ENCODE results near the gene NEK7.
"Not testable (repeated sequence)": the region's sequence is repeated elsewhere in the genome, so short reads cannot be mapped to it uniquely, and the experiment has no call there.

NEK7 gene

DNA sequence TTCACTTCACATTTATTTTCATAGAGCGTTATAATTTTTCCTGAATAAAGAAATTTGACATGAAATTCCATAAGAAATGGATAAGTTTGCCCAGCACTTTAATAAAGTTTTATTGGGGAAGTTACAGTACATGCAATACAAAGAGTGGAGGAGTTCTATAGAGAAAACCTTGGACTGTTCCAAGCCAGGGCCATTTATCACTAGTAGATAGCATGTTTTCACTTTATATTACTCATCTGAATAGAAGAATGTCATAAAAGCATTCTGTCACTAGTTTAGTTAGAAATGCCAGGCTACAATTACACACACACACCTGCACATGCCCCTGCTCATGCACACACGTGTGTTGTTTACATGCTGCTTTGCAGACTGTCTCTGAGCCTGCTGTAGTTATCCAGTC lies 123.3 kb downstream of the NEK7 start:
- in situ Hi-C loops (cut with HindIII; ENCODE audit: low sequenced_read_pairs) = no loop called here

DNA sequence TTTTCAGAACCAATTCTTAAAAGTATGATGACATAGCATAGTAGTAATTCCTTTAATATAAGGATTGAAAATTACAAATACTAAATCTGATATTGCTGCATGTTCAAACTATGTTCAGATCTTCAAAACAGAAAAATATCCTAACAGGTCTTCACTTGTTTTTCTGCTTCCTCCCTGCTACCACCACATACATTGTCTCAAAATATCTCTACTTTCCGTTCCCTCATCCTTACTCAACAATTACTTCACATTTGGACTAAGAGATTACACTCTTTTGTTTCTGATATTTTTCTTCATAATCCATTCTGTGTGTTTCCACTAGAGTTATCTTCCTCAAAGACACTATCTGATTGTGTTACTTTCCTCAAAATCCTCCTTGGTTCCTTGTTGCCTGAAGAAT lies 125.1 kb downstream of the NEK7 start:
- in situ Hi-C loops (cut with HindIII; ENCODE audit: low sequenced_read_pairs) = no loop called here

DNA sequence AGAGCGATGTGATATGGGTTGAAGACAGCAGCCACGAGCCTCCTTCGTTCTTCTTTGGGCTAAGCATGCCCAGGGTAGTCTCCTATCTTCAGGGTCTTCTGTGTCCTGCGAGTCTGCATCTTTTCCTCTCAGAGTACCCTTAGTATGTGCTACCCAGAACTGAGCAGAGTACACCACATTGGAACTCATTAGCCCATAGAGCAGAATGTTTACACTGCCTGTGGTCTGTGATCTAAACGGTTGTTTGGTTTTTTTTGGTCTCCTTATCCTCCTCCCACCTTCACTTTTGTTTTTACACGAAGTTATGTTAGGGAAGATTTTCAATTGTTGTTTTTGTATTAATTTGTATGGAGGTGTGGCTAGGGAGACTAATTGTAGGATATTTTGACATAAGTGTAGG lies 126.4 kb downstream of the NEK7 start:
- in situ Hi-C loops (cut with HindIII; ENCODE audit: low sequenced_read_pairs) = no loop called here

DNA sequence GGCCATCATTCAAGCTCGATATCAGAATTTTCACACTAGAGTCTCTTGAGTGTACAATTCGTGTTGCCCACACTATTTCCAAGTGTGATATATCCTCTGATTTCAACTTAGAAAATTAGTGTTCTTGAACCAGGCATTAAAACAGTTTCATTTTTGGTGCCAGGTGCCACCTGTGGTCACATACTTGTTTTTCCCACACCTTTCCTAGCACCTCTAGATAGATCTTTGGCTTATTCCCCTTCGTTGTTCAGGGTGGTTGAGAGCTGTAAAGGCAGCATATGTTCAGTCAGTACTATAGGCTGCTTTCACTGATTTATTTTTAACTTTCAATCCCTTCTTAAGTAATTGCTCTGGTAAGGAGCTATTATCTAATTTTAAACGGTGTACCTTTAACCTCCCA lies 131.1 kb downstream of the NEK7 start:
- in situ Hi-C loops (cut with HindIII; ENCODE audit: low sequenced_read_pairs) = no loop called here

DNA sequence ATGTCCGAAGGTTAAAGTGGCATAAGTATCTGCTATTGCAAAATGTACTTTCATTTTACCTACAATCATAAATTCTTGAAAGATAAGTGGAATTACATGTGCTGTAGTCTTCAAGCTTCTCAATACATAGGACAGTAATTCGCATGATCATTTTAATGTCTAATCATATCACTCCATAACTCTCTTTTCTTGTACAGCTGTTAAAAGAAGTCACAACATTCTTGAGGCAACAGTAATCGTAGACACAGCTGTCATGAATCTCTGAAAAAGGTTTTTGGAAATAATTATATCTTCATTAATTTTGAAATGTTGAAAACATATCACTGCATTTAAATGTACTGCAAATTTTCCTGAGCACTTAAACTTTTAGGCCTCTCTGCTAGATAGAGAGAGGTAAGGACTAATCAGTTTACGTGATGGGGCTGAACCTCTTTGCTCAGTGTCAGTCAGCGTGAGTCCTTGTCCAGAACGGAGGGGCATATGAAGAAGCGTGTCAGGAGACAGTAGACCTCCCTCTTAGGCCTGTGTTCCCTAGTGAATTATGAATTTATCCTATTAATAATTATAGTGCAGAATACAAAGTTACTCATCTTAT lies 133.4 kb downstream of the NEK7 start:
- in situ Hi-C loops (cut with HindIII; ENCODE audit: low sequenced_read_pairs) = no loop called here

DNA sequence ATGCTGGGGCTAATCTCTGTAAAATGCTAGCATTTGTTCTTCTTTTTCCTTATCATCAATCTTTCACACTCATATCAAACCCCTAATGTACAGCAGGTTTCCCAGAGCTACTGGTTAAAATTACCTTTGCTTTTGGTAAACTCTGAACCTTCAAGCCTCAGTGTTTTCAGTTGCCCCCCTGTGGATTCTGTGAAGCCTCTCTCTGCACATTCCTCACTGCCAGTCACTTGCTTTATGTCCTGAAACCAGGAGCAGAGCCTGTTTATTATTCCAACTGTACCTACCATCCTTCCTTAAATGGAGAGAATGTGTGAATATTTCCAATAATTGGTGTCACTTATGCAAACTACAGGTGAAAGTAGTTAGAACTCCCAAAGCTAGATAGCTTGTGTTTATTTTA lies 134.2 kb downstream of the NEK7 start:
- in situ Hi-C loops (cut with HindIII; ENCODE audit: low sequenced_read_pairs) = no loop called here

DNA sequence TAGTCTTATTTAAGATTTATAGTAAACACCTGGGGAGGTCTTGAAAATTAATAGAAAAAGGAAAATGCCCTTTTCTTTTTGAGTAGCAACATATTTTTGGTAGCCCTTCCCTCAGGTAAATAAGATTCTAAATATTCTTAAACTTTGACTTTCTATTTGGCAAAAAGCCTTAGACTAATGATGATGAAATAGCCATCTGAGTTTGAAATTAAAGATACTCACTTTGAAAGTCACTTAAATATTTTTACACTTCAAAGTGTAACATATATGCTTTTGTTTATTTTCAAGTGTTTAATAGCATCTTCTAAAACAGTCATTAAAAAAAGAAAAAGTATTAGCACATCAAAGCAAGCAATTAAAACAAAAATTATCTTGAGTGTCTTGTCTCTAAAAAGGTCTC lies 135.1 kb downstream of the NEK7 start:
- in situ Hi-C loops (cut with HindIII; ENCODE audit: low sequenced_read_pairs) = no loop called here

DNA sequence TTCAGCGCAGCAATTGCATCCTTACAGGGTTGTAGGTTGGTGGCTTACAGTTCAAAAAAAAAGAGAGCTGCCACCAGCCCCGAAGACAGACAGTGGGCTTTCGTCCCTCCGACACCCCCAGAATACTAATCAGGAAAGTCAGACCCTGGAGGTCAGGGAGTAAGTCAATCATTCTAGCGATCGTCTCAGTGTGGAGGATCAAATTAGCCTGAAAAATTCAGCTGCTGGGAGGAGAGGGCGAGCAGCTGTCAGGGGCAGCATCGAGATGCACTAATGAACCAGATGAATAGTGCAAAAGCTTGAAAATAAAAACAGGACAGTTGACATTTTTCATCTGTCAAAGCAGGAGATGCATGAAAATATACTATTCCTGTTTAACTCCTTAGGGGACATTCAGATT lies 138.4 kb downstream of the NEK7 start:
- in situ Hi-C loops (cut with HindIII; ENCODE audit: low sequenced_read_pairs) = no loop called here

DNA sequence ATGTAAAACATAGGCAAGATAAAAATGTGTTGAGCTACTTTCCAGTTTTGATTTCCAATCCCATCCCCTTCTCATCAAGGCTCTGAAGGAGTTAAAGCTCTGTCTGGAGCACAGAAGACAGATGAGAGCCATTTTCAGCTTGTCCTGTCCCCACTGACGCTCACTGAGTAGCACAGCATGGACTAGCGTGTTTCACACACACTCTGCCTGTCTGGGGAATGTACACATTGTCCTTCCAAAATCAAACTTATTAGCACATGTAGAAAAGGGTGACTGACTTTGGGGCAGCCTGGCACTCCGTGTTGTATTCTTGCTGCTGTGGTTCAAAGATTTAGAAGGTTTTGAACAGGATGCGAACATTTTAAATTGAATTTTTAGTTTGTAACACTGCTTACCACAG lies 139.2 kb downstream of the NEK7 start:
- in situ Hi-C loops (cut with HindIII; ENCODE audit: low sequenced_read_pairs) = no loop called here

DNA sequence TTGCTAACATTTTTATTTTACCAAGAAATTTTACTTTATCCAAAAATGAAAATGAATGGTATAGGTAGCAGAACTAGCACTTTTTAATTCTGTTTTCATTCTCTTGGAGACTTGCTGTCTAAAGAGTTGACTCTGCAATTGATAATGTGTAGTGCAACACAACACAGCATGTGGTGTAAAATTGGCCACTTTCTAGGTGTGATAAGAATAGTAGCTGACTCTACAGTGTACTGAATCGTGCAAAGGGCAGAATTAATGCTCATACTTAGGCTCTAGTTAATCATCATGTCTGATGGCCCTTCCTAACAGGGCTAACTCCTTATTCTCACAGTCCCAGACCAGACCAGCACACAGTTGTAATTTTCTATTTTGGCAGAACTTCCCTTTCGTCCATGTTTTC lies 140.5 kb downstream of the NEK7 start:
- in situ Hi-C loops (cut with HindIII; ENCODE audit: low sequenced_read_pairs) = no loop called here

DNA sequence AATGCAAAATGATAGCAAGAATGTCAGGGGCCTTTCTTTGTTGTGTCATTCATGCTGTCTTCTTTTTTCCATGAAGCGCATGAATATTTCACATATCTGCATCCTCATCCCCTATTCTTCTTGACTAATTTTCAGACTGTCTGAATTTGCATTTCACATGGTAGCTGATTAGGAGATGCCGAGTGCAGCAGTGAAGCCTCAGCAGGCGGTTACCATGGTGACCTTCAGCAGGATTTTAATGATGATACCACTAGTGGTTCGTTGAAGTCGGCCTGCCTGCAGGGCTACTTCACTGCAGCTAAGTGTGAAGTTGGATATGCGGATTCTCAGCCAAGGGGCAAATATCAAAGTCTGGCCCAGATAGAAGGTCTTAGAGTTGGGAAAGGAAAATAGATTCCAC lies 141.8 kb downstream of the NEK7 start:
- in situ Hi-C loops (cut with HindIII; ENCODE audit: low sequenced_read_pairs) = no loop called here

DNA sequence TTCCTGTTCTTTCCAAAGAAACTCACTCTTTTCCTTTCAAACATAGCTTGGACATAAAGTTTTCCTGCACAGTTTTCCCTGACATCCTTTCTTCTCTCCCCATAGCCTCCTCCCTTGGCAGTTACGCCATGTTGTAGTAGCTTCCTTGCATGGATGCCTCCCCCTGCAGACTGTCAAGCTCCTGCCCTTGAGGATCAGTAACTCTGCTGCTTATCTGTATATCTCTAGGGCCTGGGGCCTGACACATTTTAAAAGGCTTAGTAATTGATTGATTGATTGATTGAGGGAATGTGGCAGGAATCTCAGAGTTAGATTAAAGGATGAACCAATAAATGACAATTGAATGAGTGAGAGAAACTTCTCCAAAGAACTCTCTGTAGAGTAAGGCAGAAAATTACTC lies 143.7 kb downstream of the NEK7 start:
- in situ Hi-C loops (cut with HindIII; ENCODE audit: low sequenced_read_pairs) = no loop called here

DNA sequence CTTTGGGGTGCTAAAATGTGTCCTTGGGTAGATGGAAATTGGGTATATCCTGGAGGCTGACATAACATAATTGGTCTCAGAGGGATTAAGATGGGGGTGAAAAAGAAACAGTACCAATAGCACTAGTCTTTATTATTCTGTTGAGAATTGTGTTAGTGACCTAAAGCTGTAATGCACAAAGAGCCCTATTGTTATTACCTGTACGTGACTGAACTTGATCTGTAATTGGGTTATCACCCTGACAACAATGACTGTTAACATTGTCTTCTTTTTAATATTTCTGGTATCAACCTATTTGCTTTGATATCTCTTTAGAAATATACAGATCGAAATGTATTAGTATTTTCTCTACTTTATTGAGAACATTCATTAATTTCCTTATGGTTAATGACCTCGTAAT lies 147.6 kb downstream of the NEK7 start:
- in situ Hi-C loops (cut with HindIII; ENCODE audit: low sequenced_read_pairs) = no loop called here

DNA sequence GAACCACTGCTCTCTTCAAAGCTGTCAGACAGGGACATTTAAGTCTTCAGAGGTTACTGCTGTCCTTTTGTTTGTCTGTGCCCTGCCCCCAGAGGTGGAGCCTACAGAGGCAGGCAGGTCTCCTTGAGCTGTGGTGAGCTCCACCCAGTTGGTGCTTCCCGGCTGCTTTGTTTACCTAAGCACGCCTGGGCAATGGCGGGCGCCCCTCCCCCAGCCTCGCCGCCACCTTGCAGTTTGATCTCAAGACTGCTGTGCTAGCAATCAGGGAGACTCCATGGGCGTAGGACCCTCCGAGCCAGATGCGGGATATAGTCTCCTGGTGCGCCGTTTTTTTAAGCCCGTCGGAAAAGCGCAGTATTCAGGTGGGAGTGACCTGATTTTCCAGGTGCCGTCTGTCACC lies 158.0 kb downstream of the NEK7 start:
- in situ Hi-C loops (cut with HindIII; ENCODE audit: low sequenced_read_pairs) = not testable (repeated sequence)

DNA sequence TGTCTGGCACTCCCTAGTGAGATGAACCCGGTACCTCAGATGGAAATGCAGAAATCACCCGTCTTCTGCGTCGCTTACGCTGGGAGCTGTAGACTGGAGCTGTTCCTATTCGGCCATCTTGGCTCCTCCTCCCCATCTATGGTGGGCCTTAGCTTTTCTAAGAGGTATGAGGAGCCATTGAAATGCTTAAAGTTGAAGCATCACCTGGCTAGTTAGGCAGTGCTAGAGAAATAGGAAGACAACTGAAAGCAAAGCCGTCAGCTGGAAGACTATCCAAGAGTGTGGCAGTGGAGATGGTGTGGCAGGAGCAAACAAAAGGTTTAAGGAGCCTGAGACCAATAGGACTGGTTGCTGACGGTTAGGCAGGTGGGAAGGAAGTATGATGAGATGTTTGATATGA lies 158.5 kb downstream of the NEK7 start:
- in situ Hi-C loops (cut with HindIII; ENCODE audit: low sequenced_read_pairs) = not testable (repeated sequence)

DNA sequence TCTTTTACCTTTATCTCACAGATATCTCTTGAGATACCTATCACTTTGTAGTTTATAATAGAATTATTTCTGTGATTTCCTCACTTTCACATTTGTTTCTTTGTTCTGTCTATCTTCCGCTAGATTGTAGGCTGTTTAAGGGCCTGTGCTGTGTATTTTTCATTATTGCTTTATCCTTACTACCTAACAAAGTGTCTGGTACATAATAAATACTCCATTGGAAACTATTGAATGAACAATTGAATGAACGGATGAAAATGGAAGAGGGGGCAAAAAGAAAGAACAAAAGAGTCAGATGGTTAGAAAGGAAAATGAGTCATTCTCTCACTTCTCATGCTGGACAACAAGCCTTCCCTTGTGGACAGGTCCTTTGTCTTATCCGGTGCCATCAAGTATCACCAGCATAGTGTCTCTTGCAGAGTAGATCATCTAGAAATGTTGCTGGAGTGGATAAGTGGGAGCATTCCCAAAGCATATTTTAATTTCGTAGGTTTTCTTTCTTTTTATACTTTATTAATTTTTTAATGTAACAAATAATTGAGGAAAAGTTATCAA lies 159.8 kb downstream of the NEK7 start:
- in situ Hi-C loops (cut with HindIII; ENCODE audit: low sequenced_read_pairs) = no loop called here

DNA sequence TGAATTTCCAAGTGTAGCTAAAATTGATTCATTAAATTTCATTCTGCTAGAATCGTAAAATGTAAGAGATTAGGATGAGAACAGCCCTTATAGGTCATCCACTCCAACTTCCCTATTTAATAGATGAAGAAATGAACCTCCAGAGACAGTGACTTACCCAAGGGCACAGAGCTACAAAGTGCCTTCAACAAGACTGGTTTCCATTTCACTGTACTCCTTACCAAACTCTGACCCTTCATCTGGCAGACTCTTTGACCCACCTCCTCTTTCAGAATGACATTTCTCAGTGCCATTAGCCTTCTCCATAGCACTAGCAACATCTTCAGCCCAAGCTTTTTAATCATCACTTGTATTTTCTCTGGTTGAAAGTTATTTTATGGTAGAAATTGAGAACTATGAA lies 161.3 kb downstream of the NEK7 start:
- in situ Hi-C loops (cut with HindIII; ENCODE audit: low sequenced_read_pairs) = no loop called here

DNA sequence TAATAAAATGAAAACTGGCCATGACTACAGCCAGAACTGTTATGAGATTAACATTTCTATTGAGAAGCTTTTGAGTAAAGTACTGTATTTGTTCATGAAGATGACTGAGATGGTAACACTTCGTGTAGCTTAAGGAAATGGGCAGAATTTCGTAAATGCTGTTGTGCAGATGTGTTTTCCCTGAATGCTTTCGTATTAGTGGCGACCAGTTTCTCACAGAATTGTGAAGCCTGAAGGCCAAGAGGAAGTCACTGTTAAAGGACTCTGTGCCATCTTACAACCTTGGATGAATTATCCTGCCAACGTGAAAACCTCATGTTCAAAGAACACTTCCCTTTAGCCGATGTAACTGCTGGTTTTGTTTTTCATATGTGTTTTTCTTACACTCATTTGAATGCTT lies 164.0 kb downstream of the NEK7 start:
- in situ Hi-C loops (cut with HindIII; ENCODE audit: low sequenced_read_pairs) = no loop called here

DNA sequence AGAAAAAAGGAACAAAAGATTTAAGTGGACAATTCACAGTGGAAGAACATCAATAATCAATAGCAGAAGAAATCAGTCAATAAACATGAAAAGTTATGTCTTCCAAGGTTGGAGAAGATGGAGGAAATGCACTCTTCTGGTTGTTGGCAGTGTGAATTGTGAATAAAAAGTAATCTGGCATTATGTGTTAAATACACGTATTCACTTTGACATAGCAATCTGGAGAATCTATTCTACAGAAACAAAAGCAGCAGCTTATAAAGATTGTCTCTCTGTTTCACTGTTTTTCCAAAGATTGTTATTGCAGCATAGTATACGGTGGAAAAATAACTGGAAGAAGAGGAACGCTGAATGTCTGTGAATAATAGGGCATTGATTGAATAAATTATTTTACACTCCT lies 169.4 kb downstream of the NEK7 start:
- in situ Hi-C loops (cut with HindIII; ENCODE audit: low sequenced_read_pairs) = no loop called here

DNA sequence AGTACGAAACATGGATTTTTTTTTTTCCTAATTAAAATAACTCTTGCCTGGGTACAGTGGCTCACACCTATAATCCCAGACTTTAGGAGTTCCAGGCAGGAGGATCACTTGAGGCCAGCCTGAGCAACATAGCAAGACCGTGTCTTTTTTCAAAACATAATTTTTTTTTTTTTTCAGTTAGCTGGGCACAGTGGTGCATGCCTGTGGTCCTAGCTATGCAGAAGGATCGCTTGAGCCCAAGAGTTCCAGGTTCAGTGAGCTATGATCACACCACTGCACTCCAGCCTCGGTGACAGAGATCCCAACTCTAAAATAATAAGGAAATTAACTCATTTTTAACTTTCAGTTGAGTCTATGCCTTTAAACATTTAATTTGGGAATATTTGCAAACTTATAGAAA lies 170.1 kb downstream of the NEK7 start:
- in situ Hi-C loops (cut with HindIII; ENCODE audit: low sequenced_read_pairs) = no loop called here

DNA sequence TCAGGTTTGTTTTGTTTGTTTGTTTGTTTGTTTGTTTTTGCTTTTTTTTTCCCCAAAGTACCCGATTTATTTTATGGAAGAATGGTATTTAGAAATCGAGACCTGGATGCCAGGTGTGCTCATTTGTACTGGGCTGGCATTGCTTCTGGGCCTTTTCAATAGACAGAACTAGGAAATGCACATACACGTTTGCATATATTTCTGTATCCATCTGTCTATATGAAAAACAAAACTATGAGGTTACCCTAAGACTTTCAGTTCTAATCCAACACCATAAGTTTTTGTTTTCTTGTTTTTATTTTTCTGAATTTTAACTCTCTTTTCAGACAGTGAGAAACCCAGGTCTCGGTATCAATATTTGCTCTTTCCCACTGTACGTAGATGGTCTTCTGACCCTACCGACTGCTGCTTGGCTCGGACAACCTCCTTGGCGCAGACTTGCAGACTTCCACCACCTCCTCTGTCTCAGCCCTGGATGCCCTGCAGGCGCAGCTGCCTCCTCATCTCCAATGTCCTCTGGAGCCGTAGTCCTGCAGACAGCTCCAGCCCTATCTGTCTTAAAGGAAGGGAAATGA lies 171.7 kb downstream of the NEK7 start:
- in situ Hi-C loops (cut with HindIII; ENCODE audit: low sequenced_read_pairs) = no loop called here

DNA sequence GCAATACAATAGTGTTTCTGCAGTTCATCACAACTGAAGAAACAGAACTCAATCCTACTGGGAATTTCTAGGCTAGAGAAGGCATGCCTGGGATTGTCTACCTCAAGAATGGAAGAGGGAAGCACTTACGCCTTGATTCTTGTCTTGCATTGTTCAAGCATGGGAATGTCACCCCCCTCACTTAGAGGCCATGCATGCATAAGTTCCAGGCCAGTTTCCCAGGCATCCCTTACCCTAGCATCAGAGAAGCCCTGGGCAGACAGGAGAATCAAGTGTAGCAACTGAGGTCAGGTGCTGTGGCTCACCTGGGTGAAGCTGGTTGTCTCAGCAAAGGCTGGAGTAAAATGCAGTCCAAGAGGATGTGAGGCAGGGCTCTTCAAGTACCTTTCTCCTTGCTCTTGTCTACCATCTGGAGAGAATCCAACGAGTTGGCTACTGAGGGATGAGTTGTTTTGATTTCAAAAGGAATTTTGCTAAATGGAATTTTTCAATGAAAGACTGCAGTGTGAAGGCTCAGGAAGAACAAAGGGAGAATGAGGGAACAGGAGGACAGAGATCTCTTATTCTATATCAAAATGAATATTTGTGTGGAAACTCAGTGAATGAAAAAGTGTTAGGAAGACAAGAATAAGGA lies 174.3 kb downstream of the NEK7 start:
- in situ Hi-C loops (cut with HindIII; ENCODE audit: low sequenced_read_pairs) = no loop called here

DNA sequence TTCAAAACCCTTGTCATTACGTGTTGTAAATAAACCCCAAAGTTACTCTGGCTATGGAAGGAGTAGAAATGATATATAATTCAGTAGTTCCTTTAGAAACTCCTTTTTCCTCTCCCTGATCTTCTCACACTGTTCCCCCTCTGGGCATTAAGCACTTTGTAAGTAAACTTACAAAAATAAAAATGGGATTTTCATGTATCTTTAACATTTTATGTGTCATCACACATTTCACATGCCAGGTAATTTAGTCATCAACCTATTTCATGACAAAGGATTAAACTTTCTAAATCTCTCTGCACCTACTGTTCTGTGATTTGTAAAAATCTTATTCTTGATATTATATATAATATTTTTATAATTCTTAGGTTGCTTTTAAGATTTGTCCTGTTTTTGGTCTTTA lies 176.9 kb downstream of the NEK7 start:
- in situ Hi-C loops (cut with HindIII; ENCODE audit: low sequenced_read_pairs) = no loop called here
